Stromal cell of bone marrow (primary cell): ENCODE results near the gene WFS1.

Source experiments
- DNase-seq: peaks from one replicate; pipeline ENCODE4 v3.0.0-alpha.2; 2012; ENCODE audit warnings: low read depth

Gene WFS1

GRCh38 chr4:6338951-6339817 lies 69.5 kb downstream of the WFS1 start:
- DNase-seq, result no peak

GRCh38 chr4:6339818-6340445 lies 70.3 kb downstream of the WFS1 start:
- DNase-seq, result no peak

GRCh38 chr4:6340446-6341015 lies 70.9 kb downstream of the WFS1 start:
- no peak for DNase-seq

GRCh38 chr4:6341696-6342095 lies 72.0 kb downstream of the WFS1 start:
- no peak for DNase-seq

- no peak for DNase-seq
Measured at GRCh38 chr4:6342530-6343293, 73.1 kb downstream of the WFS1 start.

GRCh38 chr4:6343939-6344408 lies 74.3 kb downstream of the WFS1 start:
- peak; percentile 73 for DNase-seq

- no peak for DNase-seq
Measured at GRCh38 chr4:6345096-6345830, 75.6 kb downstream of the WFS1 start.

GRCh38 chr4:6345866-6346265 lies 76.2 kb downstream of the WFS1 start:
- DNase-seq, result no peak

- no peak for DNase-seq
Measured at GRCh38 chr4:6346373-6347110, 76.9 kb downstream of the WFS1 start.

- no peak for DNase-seq
Measured at GRCh38 chr4:6347511-6348045, 77.9 kb downstream of the WFS1 start.

- no peak for DNase-seq
Measured at GRCh38 chr4:6348408-6348807, 78.8 kb downstream of the WFS1 start.

GRCh38 chr4:6349896-6350603 lies 80.4 kb downstream of the WFS1 start:
- peak; percentile 49 for DNase-seq

- no peak for DNase-seq
Measured at GRCh38 chr4:6350646-6351045, 81.0 kb downstream of the WFS1 start.

GRCh38 chr4:6351246-6352000 lies 81.8 kb downstream of the WFS1 start:
- no peak for DNase-seq

GRCh38 chr4:6352031-6352692 lies 82.5 kb downstream of the WFS1 start:
- DNase-seq, result no peak
